ENCODE results near the gene GABPB2.

The GABPB2 gene

GRCh38 chr1:151134396-151134795 is 63.8 kb downstream of the GABPB2 start:
- no peak overlapping the region for H3K27ac ChIP-seq
- TF ChIP-seq CTCF (conservative IDR thresholded peaks at IDR 0.05), result no peak

GRCh38 chr1:151134991-151135390 is 64.4 kb downstream of the GABPB2 start:
- TF ChIP-seq CTCF (conservative IDR thresholded peaks at IDR 0.05), result no peak
- no peak overlapping the region for H3K27ac ChIP-seq

GRCh38 chr1:151135433-151136385 is 65.1 kb downstream of the GABPB2 start:
- no peak for TF ChIP-seq CTCF (conservative IDR thresholded peaks at IDR 0.05)
- no peak overlapping the region for H3K27ac ChIP-seq

- TF ChIP-seq CTCF (conservative IDR thresholded peaks at IDR 0.05), result no peak
- H3K27ac ChIP-seq, result no peak overlapping the region
Observed at GRCh38 chr1:151137789-151138188, 67.2 kb downstream of the GABPB2 start.

- TF ChIP-seq CTCF (conservative IDR thresholded peaks at IDR 0.05), result no peak
- H3K27ac ChIP-seq, result no peak overlapping the region
Observed at GRCh38 chr1:151142411-151143056, 72.0 kb downstream of the GABPB2 start.

- H3K27ac ChIP-seq, result no peak overlapping the region
- no peak for TF ChIP-seq CTCF (conservative IDR thresholded peaks at IDR 0.05)
Observed at GRCh38 chr1:151143057-151143435, 72.5 kb downstream of the GABPB2 start.

GRCh38 chr1:151143986-151144385 is 73.4 kb downstream of the GABPB2 start:
- TF ChIP-seq CTCF (conservative IDR thresholded peaks at IDR 0.05), result no peak
- H3K27ac ChIP-seq, result no peak overlapping the region
